Measurements from ENCODE around the gene STON1.
"Not testable (repeated sequence)": the region's sequence is repeated elsewhere in the genome, so short reads cannot be mapped to it uniquely, and the experiment has no call there.

STON1 gene

GRCh38 chr2:48620604-48621003 is 90.7 kb downstream of the STON1 start:
- H3K4me3 ChIP-seq (IDR thresholded peaks at IDR 0.05; ENCODE audit: insufficient read depth, low read depth, low read length), result no peak overlapping the region
- H3K9ac ChIP-seq, result no peak overlapping the region
- H3K27ac ChIP-seq, result no peak overlapping the region
- H2AFZ ChIP-seq (ENCODE audit: low read depth), result no peak overlapping the region
- no peaks in the 10 kb centered on the region for H4K20me1 ChIP-seq (ENCODE audit: insufficient read depth)
- TF ChIP-seq CTCF (conservative IDR thresholded peaks at IDR 0.05; ENCODE audit: low read depth, low read length), result no peak
- no peaks in the 10 kb centered on the region for H3K79me2 ChIP-seq (ENCODE audit: insufficient read depth, low read depth)
- no peaks in the 10 kb centered on the region for H3K4me1 ChIP-seq (ENCODE audit: low read depth, poor library complexity, severe bottlenecking)
- H3K4me2 ChIP-seq, result no peak overlapping the region
- no peaks in the 10 kb centered on the region for H3K27me3 ChIP-seq (ENCODE audit: insufficient read depth, low read depth)
- no peaks in the 10 kb centered on the region for H3K36me3 ChIP-seq (ENCODE audit: insufficient read depth)

- H3K27ac ChIP-seq, H3K4me2 ChIP-seq: not testable (repeated sequence)
- H2AFZ ChIP-seq (ENCODE audit: low read depth), result 0 out of 2 replicates have a peak overlapping the region, but pooled peaks have one; percentile 20
These were observed 92.7 kb downstream of the STON1 start for GRCh38 chr2:48622691-48623090.

GRCh38 chr2:48624696-48625095 is 94.7 kb downstream of the STON1 start:
- no peak for TF ChIP-seq CTCF (conservative IDR thresholded peaks at IDR 0.05; ENCODE audit: low read depth, low read length)
- H3K4me1 ChIP-seq (ENCODE audit: low read depth, poor library complexity, severe bottlenecking), result no peaks in the 10 kb centered on the region
- no peak overlapping the region for H3K27ac ChIP-seq
- no peak overlapping the region for H2AFZ ChIP-seq (ENCODE audit: low read depth)
- no peaks in the 10 kb centered on the region for H4K20me1 ChIP-seq (ENCODE audit: insufficient read depth)
- H3K9ac ChIP-seq, result no peak overlapping the region
- H3K4me2 ChIP-seq, result no peak overlapping the region
- no peaks in the 10 kb centered on the region for H3K79me2 ChIP-seq (ENCODE audit: insufficient read depth, low read depth)
- H3K36me3 ChIP-seq (ENCODE audit: insufficient read depth), result no peaks in the 10 kb centered on the region
- H3K27me3 ChIP-seq (ENCODE audit: insufficient read depth, low read depth), result no peaks in the 10 kb centered on the region
- H3K4me3 ChIP-seq (IDR thresholded peaks at IDR 0.05; ENCODE audit: insufficient read depth, low read depth, low read length), result no peak overlapping the region

More at GRCh38 chr2:48622691-48623090, 92.7 kb downstream of the STON1 start:
- H3K79me2 ChIP-seq (ENCODE audit: insufficient read depth, low read depth); H3K9ac ChIP-seq; H3K4me3 ChIP-seq (IDR thresholded peaks at IDR 0.05; ENCODE audit: insufficient read depth, low read depth, low read length); H3K36me3 ChIP-seq (ENCODE audit: insufficient read depth); H3K4me1 ChIP-seq (ENCODE audit: low read depth, poor library complexity, severe bottlenecking); H3K27me3 ChIP-seq (ENCODE audit: insufficient read depth, low read depth); H4K20me1 ChIP-seq (ENCODE audit: insufficient read depth): not testable (repeated sequence)

GRCh38 chr2:48626047-48626446 is 96.1 kb downstream of the STON1 start:
- Histone ChIP-seq H3K36me3 (ENCODE audit: insufficient read depth) (no peaks in the 10 kb centered on the region), H2AFZ (ENCODE audit: low read depth) (no peak overlapping the region), H3K4me1 (ENCODE audit: low read depth, poor library complexity, severe bottlenecking) (no peaks in the 10 kb centered on the region), H4K20me1 (ENCODE audit: insufficient read depth) (no peaks in the 10 kb centered on the region), H3K79me2 (ENCODE audit: insufficient read depth, low read depth) (no peaks in the 10 kb centered on the region), H3K27ac (no peak overlapping the region), H3K4me3 (IDR thresholded peaks at IDR 0.05; ENCODE audit: insufficient read depth, low read depth, low read length) (no peak overlapping the region), H3K9ac (no peak overlapping the region), H3K27me3 (ENCODE audit: insufficient read depth, low read depth) (no peaks in the 10 kb centered on the region), H3K4me2 (no peak overlapping the region)
- TF ChIP-seq CTCF (conservative IDR thresholded peaks at IDR 0.05; ENCODE audit: low read depth, low read length), result no peak

- H3K79me2 ChIP-seq (ENCODE audit: insufficient read depth, low read depth), result no peaks in the 10 kb centered on the region
- TF ChIP-seq CTCF (conservative IDR thresholded peaks at IDR 0.05; ENCODE audit: low read depth, low read length), result no peak
- no peak overlapping the region for H3K4me3 ChIP-seq (IDR thresholded peaks at IDR 0.05; ENCODE audit: insufficient read depth, low read depth, low read length)
- H3K9ac ChIP-seq, result no peak overlapping the region
- H3K4me2 ChIP-seq, result no peak overlapping the region
- H2AFZ ChIP-seq (ENCODE audit: low read depth), result no peak overlapping the region
- H4K20me1 ChIP-seq (ENCODE audit: insufficient read depth), result no peaks in the 10 kb centered on the region
- H3K27me3 ChIP-seq (ENCODE audit: insufficient read depth, low read depth), result no peaks in the 10 kb centered on the region
- H3K27ac ChIP-seq, result no peak overlapping the region
- H3K36me3 ChIP-seq (ENCODE audit: insufficient read depth), result no peaks in the 10 kb centered on the region
- no peaks in the 10 kb centered on the region for H3K4me1 ChIP-seq (ENCODE audit: low read depth, poor library complexity, severe bottlenecking)
These were observed 103.2 kb downstream of the STON1 start for GRCh38 chr2:48633143-48633542.
